ENCODE results near the gene CD164L2.
"Not testable (repeated sequence)": the region's sequence is repeated elsewhere in the genome, so short reads cannot be mapped to it uniquely, and the experiment has no call there.

CD164L2 gene

DNA sequence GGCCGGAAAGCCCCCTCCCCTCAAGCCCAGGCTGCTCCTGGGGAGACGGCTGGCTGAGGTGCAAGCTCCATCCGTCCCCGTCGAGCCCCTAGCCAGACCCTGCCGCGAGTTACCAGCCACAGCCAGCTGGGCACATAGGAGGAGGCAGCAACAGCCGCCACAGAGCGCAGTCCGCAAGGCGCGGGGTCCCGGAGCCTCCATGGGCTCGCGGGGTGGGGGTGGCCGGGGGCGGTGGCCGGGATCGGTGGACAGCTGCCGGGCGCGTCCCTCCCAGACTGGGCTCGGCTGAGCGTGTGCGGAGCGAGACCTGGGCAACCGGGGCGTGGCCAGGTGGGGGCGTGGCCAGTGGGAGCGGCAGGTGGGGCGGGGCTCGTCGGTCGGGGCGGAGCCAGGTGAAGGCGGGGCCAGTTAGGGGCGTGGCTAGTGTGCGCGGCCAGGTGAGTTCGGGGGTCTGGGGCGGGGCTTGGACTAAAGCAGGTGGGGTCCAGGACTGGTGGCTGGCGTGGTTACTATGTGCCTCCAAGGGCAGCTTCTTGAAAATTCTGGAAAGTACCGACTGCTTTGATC, at the start of gene CD164L2:
TSS of gene CD164L2 (minus strand) at position 295 of the 567 bp plus-strand sequence. CDS start at position 201, 94 bp downstream.
- DNase-seq (ENCODE audit: low read depth): no peak

DNA sequence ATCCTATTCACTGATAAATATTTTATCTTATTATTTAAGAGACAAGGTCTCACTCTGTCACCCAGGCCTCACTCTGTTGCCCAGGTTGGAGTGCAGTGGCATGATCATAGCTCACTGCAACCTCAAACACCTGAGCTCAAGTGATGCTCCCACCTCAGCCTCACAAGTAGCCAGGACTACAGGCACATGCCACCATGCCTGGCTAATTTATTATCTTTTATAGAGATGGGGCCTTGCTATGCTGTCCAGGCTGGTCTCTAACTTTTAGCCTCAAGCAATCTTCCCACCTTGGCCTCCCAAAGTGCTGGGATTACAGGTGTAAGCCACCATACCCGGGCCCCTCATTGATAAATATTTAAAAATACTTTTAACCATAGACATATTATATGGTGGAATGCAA, 49.6 kb upstream of the CD164L2 start:
- DNase-seq (ENCODE audit: low read depth): not testable (repeated sequence)

DNA sequence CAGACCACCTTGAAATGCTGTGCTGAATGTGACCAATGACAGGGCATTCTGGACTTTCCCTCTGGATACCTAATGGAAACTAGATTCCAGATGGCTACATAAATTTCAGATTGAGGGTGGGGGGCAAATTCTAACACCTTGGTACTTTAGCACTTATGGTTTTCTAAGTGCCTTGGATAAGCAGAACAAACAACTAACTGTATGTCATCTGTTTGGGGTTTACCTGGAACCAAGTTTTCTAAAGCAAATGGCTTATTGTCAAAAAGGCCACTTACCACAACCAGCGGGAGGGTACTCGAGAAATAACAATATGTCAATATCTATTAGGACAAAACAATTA, 48.4 kb upstream of the CD164L2 start:
- DNase-seq (ENCODE audit: low read depth): no peak

DNA sequence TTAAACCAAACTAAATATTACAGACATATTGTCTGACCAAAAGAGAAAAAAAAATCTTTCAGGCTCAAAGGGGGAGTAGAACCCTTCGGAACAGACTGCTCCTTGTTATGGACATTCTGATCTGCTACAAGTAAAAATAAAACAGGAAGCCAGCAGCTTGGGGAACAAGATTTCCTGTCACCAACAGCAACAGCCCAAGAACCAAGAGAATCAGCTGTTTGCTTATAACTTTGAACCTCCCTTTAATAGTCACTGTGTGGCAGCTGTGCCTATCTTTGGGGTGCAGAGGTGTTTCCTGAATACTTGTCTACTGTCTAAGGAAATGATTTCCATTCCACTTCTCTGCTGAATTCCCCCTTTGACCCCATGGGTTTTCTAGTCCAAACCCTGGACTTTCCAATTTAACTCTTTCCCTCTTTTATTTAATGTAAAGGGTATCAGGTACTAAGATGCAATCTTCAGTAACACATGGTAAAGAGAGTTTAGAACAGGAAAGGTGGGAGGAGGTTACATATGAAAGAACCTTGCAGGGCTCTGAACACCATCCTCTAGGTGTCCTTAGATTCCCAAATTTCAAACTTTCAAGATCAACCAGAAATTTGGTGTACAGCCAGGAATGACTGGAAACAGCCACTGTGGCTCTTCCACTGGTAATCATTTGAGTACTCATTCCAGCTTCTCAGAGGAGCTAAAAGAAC, 47.9 kb upstream of the CD164L2 start:
- DNase-seq (ENCODE audit: low read depth): no peak

DNA sequence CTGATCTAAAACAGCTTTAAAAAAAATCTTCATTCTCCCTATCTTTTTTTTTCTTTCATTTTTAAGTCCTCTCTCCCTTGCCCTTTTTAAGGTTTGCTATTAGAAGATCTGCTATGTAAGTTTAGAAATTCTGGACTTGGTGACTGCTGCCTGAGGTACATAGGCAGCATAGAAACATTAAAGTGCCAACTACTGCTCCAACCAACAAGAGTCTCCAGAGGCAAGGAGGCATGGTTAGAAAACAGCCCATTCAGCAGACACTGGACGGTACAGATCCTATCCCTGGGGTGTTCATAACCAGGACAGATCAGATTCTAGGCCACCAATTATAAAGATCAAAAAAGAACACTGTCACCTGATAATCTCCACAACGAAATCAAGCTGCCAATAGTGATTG, 45.9 kb upstream of the CD164L2 start:
- no peak for DNase-seq (ENCODE audit: low read depth)

DNA sequence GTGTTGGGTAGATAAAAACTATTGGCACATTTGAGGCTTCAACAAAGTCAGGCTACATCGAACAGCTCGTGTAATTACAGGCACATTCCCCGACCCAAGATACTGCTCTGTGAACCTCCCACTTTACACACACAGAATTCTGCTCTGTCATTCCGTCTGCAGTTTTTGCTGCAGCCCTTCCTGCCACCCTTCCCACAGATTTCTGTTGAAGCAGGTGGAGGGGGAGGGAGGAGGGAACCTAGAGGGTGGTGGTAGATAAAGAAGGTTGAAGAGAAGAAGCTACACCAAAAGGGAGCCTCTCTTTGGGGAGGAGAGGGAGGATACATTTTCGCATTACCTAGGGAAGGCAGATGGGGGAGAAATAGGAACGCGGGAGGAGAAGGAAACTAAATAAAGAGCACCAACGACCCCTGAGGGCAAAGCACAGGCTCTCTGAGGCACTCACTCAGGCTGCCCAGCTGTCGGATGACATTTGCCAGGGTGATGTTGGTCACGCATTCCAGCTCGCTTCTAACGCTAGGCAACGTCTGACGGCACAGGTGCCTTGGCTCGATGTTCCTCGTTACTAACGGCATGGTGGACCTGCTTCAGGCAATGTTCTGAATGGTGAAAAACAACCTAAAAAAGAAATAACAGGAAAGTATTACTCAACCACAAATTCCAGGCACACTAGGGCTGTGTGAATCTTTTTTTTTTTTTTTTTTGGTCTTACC, 45.3 kb upstream of the CD164L2 start:
- DNase-seq (ENCODE audit: low read depth): no peak

DNA sequence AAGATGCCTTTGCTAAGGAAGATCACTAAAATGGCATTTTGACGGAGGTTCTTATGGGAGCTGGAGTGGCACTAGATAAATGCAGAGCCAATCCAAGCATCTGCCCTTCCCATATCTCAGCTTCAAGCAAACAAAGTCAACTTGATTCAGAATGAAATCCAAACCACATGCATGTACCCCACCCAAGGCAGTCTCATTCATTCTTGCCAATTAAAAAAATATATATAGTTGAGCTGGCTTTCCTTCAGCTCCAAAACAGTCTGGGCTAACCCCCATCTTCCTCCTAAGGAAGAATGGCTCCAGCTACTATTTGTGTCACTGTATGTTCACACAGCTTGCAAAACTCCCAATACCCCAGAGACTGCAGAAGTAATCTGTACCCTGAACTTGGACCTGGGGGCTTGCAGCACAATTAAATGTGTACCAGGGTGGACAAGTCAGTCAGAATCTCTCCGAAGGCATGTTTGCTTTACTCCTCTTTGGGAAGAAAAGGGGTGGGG, 44.7 kb upstream of the CD164L2 start:
- DNase-seq (ENCODE audit: low read depth): no peak

DNA sequence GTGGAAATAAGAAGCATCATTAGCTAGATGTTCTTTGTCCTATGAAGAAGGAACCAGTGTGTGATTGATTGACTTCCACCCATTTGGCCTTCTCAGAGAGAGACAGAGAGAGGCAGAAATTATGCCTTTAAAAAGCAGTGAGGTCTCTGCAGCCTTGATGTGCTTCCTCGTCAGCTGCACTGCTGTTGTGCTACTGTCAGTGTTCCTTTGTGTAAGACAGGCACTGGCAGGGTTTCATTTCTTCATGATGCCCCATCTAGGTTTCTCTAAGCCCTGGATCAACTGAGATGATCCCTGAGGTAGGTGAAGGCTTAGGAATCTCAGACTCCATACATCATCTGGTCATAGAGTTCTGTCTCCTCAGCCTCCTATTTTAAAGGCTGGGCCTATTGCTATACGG, 44.2 kb upstream of the CD164L2 start:
- no peak for DNase-seq (ENCODE audit: low read depth)

DNA sequence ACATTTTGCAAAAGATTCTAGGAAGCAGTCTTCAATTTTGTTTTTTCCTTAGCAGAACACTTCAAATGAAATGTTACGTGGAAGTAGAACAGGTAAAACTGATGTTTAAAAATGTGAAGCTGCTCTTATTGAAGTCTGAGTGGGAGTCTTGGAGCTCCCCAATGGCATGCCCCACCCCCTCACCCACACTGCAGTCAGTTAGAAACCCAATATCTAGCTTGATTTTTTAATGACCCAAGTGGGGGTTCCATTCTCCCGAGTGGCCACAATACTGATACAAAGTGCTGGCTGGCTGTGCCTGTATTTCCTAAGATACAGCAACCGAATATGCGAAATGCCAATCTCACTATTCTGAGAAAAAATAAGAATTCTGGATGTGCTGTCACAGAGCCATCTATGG, 40.6 kb upstream of the CD164L2 start:
- no peak for DNase-seq (ENCODE audit: low read depth)

DNA sequence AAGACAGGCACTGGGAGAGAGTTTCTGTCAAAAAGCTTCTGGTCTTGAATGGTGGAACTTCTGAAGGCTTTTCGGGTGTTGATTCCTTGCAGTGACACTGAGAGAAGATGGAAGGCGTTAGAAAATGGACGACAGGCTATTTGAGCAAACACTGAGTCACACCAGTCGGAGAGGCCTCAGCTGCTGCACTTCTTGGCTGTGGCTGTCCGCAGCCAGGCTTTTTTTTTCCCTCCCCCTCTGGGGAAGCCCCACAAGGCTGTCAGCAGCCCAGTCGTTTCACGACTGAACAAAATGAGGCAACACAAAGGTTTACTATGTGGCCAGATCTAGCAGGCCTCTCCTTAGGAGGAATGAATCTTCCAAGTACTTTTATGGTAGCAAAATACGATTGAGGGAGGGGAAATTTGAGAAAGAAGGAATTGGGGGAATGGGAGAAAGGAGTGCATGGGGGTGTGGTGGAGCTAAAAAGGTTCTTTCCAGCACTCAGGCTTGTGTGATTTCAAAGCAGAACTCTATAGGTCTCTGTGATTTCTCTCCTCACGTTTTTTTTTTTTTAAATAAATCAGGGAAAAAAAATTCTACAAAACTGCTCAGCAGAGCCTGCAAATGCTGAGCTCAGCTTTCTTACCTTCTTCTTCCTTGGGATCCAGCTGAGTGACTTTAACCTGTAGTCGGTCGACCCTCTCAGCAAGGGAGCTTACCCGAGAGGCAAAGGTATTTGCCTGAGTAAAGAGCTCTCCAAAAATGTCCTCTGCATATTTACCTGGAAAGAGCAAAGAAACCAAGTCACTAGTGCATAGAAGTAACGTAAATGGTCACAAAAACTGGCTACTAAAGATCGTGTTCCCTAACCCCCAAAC, 35.4 kb upstream of the CD164L2 start:
- no peak for DNase-seq (ENCODE audit: low read depth)

DNA sequence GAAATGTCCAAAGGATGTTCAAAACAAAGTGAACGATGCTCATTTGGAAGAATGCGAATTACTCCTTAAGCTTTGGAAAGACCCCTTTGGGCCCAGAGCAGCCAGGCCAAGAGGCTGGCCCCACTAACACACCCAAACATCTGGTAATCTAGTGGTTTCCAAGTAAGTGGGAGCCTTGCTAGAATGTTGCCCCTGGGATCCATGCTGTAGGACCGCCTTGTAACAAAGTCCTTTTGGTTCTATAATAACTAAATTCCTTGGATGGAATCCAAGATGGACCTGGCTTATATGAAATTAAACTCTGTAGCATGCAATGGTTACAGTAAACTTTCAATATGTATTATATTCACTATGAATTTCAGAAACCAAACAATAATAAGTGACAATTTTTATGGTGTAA, 34.6 kb upstream of the CD164L2 start:
- no peak for DNase-seq (ENCODE audit: low read depth)

DNA sequence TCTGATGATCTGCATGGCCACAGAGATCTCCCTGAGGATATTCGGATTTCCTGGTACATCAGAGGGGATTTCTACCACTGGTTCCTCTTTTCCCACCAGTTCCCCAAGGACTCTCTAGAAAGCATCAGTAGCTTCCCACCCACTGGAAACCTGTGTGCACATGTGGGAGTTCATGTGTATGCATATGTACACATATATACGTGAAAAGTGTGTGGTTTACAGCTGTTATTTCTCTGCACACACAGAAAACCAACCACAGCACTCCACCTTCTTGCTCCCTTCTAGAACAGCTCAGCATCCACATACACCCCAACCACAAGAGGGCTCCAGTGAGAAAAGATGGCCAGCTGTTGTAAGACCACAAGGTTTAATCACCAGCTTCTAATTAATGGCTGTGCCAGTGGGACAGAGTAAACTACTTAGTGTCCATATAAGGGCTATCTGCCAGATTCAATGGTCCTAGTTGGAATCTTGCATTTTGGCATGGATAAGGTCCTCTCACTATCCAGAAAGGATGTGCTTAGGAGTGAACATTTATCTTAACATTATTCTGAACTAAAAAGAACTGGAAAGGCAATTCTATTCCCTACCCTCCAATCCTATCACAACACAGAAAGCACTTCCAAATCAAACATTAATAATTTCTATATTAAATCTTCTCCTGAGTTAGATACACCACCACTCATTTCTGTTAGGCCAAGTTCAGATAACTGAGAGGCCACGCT, 33.4 kb upstream of the CD164L2 start:
- no peak for DNase-seq (ENCODE audit: low read depth)

DNA sequence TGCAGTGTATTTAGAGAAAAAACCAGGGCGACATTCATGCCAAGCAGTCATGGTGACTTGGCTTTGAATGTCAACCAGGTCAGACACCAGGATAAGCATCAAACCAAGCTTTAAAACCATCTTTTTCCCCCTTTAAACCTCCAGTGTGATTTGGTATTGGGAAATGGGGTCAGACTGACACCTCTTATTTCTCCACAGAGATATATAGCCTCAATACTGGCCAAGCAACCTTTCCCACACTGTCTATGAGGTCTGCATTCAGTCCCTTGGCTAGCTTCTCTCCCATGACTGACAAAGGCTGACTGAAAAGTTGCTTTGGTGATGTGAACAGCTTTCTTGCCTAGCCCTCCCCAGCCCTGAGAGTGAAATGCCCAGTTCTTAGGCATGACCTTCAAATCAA, 31.0 kb upstream of the CD164L2 start:
- DNase-seq (ENCODE audit: low read depth): no peak

DNA sequence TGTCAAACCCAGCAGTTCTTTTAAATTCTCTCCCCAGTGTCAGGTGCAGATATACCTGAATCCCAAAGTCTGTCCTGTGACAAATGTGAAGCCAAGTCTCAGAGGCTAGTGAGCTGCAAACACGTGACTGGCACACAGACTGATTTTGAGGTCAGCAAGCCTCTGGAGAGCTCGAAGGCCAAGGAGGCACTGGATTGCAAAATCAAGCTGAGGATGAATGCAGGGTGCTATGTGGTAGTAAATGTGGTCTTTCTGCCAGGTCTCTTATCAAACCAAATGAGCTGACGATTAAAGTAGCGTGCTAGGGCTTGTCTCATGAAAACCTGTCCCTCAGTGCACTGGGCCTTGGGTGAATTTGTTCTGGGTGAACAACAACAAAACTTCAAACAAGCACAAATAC, 29.9 kb upstream of the CD164L2 start:
- DNase-seq (ENCODE audit: low read depth): no peak

DNA sequence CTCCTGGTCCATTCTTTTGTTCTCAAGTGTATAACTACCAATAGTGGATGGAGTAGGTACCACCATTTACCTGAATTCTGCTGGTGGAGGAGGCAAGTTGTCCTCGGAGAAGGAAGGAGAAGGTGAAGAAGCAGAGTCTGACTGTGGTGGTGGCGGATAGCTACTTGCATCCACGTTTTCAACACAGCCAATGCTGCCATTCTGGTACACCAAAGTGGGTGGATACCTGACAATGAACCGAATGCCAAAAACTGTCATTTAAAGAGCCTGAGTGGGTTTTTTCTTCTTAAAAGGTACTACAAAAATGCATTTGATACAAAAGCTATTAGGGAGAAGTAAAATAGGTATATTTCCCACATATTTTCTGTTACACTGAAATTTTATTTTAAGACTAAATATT, 29.4 kb upstream of the CD164L2 start:
- no peak for DNase-seq (ENCODE audit: low read depth)

DNA sequence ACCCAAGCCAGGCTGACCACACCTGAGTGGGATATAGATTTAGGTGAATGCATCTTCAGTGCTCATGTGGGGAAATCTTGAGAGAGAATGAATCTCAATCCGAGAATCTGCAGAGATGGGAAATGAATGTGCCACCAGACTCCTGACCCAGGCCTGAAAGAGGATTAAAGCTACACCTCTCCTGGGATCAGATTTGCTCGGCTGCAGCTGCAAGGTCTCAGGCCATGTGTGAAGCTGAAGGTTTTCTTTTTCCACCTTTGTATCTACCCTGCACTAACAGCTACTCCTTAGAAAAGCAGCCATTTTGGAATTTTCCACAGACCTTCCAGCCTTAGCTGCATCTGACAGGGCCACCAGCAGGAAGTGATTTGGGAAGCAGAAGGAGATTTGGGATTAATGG, 27.6 kb upstream of the CD164L2 start:
- DNase-seq (ENCODE audit: low read depth): no peak

DNA sequence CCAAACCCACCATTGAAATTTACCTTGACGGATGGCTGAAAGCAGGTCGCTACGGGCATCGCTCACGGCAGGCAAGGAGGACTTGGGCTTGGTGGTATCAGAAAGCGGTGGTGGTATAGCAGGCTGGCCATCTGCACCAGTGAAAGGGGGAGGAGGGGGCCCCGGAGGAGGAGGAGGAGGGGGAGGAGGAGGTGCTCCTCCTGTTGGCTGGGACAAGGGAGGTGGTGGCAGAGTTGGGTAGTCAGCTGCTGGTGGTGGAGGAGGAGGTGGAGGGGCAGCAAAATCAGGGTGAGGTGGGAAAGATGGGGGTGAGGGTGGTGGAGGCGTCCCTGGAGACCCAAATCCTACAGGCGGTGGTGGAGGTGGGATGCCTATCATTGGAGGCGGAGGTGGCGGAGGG, 26.5 kb upstream of the CD164L2 start:
- DNase-seq (ENCODE audit: low read depth): no peak

DNA sequence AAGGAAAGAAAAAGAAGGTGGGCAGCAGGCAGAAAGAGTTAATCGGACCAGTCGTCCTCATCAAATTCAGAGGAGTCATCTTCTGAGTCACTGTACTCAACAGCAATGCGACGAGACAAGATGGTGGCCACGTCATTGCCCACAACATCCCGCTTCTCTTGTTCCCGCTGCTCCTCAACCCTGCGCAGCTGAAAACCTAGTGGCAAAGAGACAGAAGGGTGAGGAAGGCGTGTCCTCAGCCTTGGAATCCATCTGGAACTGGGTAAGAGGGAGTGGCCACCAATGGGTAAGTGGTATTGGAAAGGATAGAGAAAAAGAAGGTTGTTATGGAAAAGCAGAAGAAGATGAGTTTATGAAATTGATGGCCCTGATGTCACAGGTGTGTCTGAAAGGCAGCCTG, 25.0 kb upstream of the CD164L2 start:
- DNase-seq (ENCODE audit: low read depth): no peak

DNA sequence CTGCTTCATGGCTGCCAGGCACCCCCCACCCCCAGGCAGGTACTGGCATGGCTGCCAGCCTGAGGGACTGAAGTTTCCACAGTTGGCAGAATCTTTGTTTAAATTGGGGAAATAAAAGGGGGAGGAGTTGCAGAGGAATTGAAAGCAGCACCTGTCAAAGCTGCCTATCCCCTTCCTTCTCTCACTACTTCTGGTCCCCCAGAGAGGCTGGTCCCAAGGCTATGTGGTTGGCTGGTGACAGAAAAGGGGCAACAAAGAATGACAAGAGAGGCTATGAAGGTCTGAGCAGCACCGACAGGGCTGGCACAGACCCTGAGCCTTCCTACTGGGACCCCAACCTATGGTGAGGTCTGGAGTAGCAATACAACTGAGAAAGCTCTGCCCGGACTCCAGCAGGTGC, 23.7 kb upstream of the CD164L2 start:
- DNase-seq (ENCODE audit: low read depth): not testable (repeated sequence)

DNA sequence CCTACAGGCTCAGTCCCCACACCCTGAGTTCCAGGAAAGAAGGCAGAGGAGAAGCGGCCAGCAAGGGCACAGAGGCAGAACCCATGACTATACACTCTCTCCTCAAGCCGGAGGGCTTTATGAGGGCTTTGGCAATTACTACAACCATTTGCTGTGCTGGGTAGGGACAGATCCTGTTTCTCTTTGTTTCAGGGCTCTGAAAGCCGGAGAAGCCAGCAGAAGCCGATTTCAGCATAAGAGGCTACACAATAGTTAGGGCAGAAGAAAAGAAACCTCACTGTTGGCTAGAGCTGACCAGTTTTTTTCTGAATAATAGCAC, 23.2 kb upstream of the CD164L2 start:
- no peak for DNase-seq (ENCODE audit: low read depth)

DNA sequence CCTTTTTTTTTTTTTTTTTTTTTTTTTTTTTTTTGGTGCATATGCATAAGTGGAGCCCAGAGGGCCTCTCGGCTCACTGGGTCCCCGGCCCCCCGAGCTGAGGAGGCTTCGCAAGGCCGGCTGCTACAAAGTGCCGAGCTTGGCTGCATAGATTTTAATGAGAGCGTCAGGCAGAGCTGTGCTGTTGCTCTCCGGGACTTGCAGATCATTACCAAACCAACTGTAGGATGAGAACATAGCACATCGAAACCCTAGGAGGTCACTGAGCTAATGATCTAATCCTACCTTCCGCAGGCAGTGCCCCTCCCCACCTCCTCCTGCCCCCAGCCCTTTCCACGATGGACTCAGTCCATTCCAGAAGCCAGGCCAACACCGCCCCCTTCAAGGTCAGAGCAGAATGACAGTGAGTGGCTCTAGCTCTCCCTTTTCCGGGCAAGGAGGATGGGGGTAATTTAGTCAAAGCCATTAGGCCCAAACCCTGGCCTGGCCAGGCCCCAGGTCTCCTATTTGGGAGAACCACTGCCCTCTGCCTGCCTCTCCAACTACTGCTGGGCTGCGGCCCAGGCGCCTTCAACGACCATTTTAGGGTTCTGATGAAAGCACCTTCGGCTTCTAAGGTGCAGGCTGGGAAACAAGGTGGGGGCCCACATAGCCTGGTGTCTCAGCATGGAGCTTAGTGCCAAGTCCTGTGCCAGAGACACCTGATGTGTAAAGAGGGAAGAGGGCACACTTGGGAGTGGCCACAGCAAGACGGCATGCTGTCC, 22.6 kb upstream of the CD164L2 start:
- DNase-seq (ENCODE audit: low read depth): not testable (repeated sequence)
